CD14-positive monocyte (primary cell): ENCODE results near the gene CDCA8. TPM values are rescaled to one million over a fixed set of nuclear protein-coding genes. Genes with fewer than 3 reads are reported as not detected.

Source experiments
- DNase-seq, 3 donors: peaks; one replicate each; pipeline ENCODE4 v3.0.0-alpha.2; 2011 to 2022
- H2AFZ ChIP-seq: 2 replicates; pipeline ENCODE4 v1.6.0; 2012; ENCODE audit warnings: mild to moderate bottlenecking, low read depth, low read length, inconsistent platforms; ENCODE audit not compliant: insufficient read depth, poor library complexity, severe bottlenecking
- H3K27ac ChIP-seq, 2 donors: 1 replicate in 1 of 2; 2 replicates in 1 of 2; pipeline ENCODE4 v1.5.1; 2012 to 2013; ENCODE audit warnings: low read length in 2 of 2, control low read depth in 1 of 2, inconsistent platforms in 1 of 2, low read depth in 1 of 2, mild to moderate bottlenecking in 1 of 2
- H3K27me3 ChIP-seq, 2 donors: one replicate each; pipeline versions ENCODE4 v1.6.0 to v1.6.1; 2011 to 2013; ENCODE audit warnings: low read length in 2 of 2; ENCODE audit not compliant: control insufficient read depth in 2 of 2, insufficient read depth in 2 of 2
- H3K36me3 ChIP-seq, 2 donors: replicated peaks in 1 of 2; 1 replicate in 1 of 2; 2 replicates in 1 of 2; pipeline versions ENCODE4 v1.5.1 to v1.6.1; 2012 to 2013; ENCODE audit warnings: low read length in 2 of 2, control low read depth in 1 of 2, inconsistent platforms in 1 of 2, mild to moderate bottlenecking in 1 of 2; ENCODE audit not compliant: insufficient read depth in 2 of 2, control insufficient read depth in 1 of 2
- H3K4me1 ChIP-seq, 2 donors: 1 replicate in 1 of 2; 2 replicates in 1 of 2; pipeline versions ENCODE4 v1.5.1 to v1.6.1; 2012 to 2013; ENCODE audit warnings: low read length in 2 of 2, control low read depth in 1 of 2, inconsistent platforms in 1 of 2, mild to moderate bottlenecking in 1 of 2, moderate library complexity in 1 of 2; ENCODE audit not compliant: insufficient read depth in 2 of 2, control insufficient read depth in 1 of 2
- H3K4me2 ChIP-seq: replicated peaks from 2 replicates; pipeline ENCODE3; 2012; ENCODE audit warnings: low read length, moderate library complexity, mild to moderate bottlenecking; ENCODE audit not compliant: poor library complexity, severe bottlenecking; ENCODE audit errors: extremely low read depth
- H3K4me3 ChIP-seq, 3 experiments: fragments of 200-600 bp in 1 of 3; sonication (generic) in 1 of 3; replicated peaks in 1 of 3; 1 replicate in 2 of 3; 2 replicates in 1 of 3; pipeline ENCODE4 v1.5.1; 2011 to 2013; ENCODE audit warnings: low read length in 3 of 3, mild to moderate bottlenecking in 3 of 3, control low read depth in 2 of 3, low read depth in 2 of 3, inconsistent platforms in 1 of 3, moderate library complexity in 1 of 3
- H3K79me2 ChIP-seq: 2 replicates; pipeline ENCODE4 v1.6.0; 2012; ENCODE audit warnings: mild to moderate bottlenecking, control low read depth, inconsistent platforms, low read length, moderate library complexity; ENCODE audit not compliant: insufficient read depth
- H3K9ac ChIP-seq: 2 replicates; pipeline ENCODE4 v1.6.0; 2017; ENCODE audit warnings: low read length, mild to moderate bottlenecking; ENCODE audit not compliant: insufficient read depth, poor library complexity, severe bottlenecking
- H3K9me3 ChIP-seq, 2 donors: replicated peaks in 1 of 2; 1 replicate in 1 of 2; 2 replicates in 1 of 2; pipeline versions ENCODE4 v1.5.1 to v1.6.1; 2012 to 2013; ENCODE audit warnings: low read length in 2 of 2, control low read depth in 1 of 2; ENCODE audit not compliant: control insufficient read depth in 1 of 2, insufficient read depth in 1 of 2
- H4K20me1 ChIP-seq: 2 replicates; pipeline ENCODE4 v1.6.0; 2012; ENCODE audit warnings: mild to moderate bottlenecking, low read length, control low read depth, moderate library complexity; ENCODE audit not compliant: insufficient read depth
- H3K27ac Mint-ChIP-seq, 7 donors: one replicate each; pipeline ENCODE4 v1.8.0; 2020; ENCODE audit warnings: mild to moderate bottlenecking in 7 of 7, mixed read lengths in 7 of 7, moderate library complexity in 6 of 7, inconsistent platforms in 2 of 7
- H3K27me3 Mint-ChIP-seq, 3 donors: one replicate each; pipeline ENCODE4 v1.8.0; 2021 to 2022; ENCODE audit warnings: low read depth in 3 of 3, mild to moderate bottlenecking in 3 of 3, mixed read lengths in 3 of 3, moderate library complexity in 3 of 3, inconsistent platforms in 1 of 3
- H3K36me3 Mint-ChIP-seq, 2 donors: one replicate each; pipeline ENCODE4 v1.8.0; 2020; ENCODE audit warnings: mixed read lengths in 2 of 2, inconsistent platforms in 1 of 2, mild to moderate bottlenecking in 1 of 2
- H3K4me1 Mint-ChIP-seq: one replicate; pipeline ENCODE4 v1.8.0; 2020; ENCODE audit warnings: mild to moderate bottlenecking, mixed read lengths
- H3K4me3 Mint-ChIP-seq, 2 donors: one replicate each; pipeline ENCODE4 v1.8.0; 2020; ENCODE audit warnings: mild to moderate bottlenecking in 2 of 2, mixed read lengths in 2 of 2, moderate library complexity in 1 of 2
- H3K9me3 Mint-ChIP-seq, 7 donors: one replicate each; pipeline ENCODE4 v1.8.0; 2020 to 2022; ENCODE audit warnings: mixed read lengths in 7 of 7, mild to moderate bottlenecking in 6 of 7, moderate library complexity in 6 of 7, inconsistent platforms in 2 of 7
- CTCF ChIP-seq: fragments of 200-600 bp; IDR thresholded peaks from one replicate; pipeline ENCODE4 v1.8.0; 2022; ENCODE audit warnings: antibody characterized with exemption, mild to moderate bottlenecking
- WGBS: methylation state at CpG from one replicate; pipeline ENCODE4 v1.1.5; 2013; ENCODE audit warnings: missing lambda C conversion rate; ENCODE audit not compliant: insufficient coverage; 5-methylcytosine and 5-hydroxymethylcytosine counted together
- intact Hi-C, 2 donors: fragments of 100-400 bp; cut with micrococcal nuclease; formaldehyde crosslinking; loops; one replicate each; pipeline versions ENCODE4 v1.15.0 to v1.15.1; 2023
- polyA plus RNA-seq, 3 donors: library from polyadenylated mRNA; depleted of rRNA in 1 of 3; unstranded in 2 of 3; stranded (reverse) in 1 of 3; fragments of 300-500 nt in 2 of 3; fragments of >200 nt in 1 of 3; fragmentation: Illumina TruSeq in 2 of 3; gene quantifications; 1 replicate in 2 of 3; 2 replicates in 1 of 3; pipeline ENCODE4 v1.2.3, GENCODE V29; 2012 to 2021

The CDCA8 gene
- polyA plus RNA-seq, 3 donors = 0.09 to 0.67 (median 0.60) TPM

- H3K27me3 Mint-ChIP-seq = peaks cover 0 to 2% (median 0%) of the 10 kb centered on the region in 3 donors
- no peak overlapping the region for H3K4me3 Mint-ChIP-seq
- Histone ChIP-seq H4K20me1 (no peaks in the 10 kb centered on the region), H3K9ac (no peak overlapping the region), H3K79me2 (peaks cover 17% of the 10 kb centered on the region), H3K4me2 (no peak overlapping the region), H2AFZ (no peak overlapping the region), H3K27me3 (no peaks in the 10 kb centered on the region), H3K4me1 (no peaks in the 10 kb centered on the region), H3K27ac (no peak overlapping the region), H3K9me3 (no peaks in the 10 kb centered on the region), H3K36me3 (peaks cover 72 to 99% of the 10 kb centered on the region in 2 donors), H3K4me3 (no peak overlapping the region)
- no peak for DNase-seq
- H3K9me3 Mint-ChIP-seq = peaks cover 0 to 2% (median 0%) of the 10 kb centered on the region in 7 donors
- intact Hi-C loops = no loop called here
- no peak for TF ChIP-seq CTCF
- WGBS = 100% methylated on average over 1 of the region's 2 CpGs
- no peaks in the 10 kb centered on the region for H3K4me1 Mint-ChIP-seq
- peak overlapping the region in 2 of 7 donors; percentile 15 to 18 for H3K27ac Mint-ChIP-seq
- H3K36me3 Mint-ChIP-seq = peaks cover 73 to 89% of the 10 kb centered on the region in 2 donors
Observed at GRCh38 chr1:37701051-37701450, 8.7 kb downstream of the CDCA8 start.

- no peak overlapping the region for H2AFZ ChIP-seq
- H3K4me3 ChIP-seq = no peak overlapping the region
- peaks cover 73 to 99% of the 10 kb centered on the region in 2 donors for H3K36me3 ChIP-seq
- H3K4me3 Mint-ChIP-seq = no peak overlapping the region
- no peak overlapping the region for H3K4me2 ChIP-seq
- H3K27ac Mint-ChIP-seq = peak overlapping the region in 1 of 7 donors; percentile 23
- TF ChIP-seq CTCF = no peak
- H3K4me1 ChIP-seq = no peaks in the 10 kb centered on the region
- no peak for DNase-seq
- WGBS = 97% methylated on average over 14 of the region's 14 CpGs
- no peak overlapping the region for H3K9ac ChIP-seq
- no peaks in the 10 kb centered on the region for H3K9me3 ChIP-seq
- H3K27ac ChIP-seq = no peak overlapping the region
- intact Hi-C loops = no loop called here
- H4K20me1 ChIP-seq = no peaks in the 10 kb centered on the region
- peaks cover 0 to 2% (median 0%) of the 10 kb centered on the region in 7 donors for H3K9me3 Mint-ChIP-seq
- no peaks in the 10 kb centered on the region for H3K79me2 ChIP-seq
- H3K36me3 Mint-ChIP-seq = peaks cover 78 to 94% of the 10 kb centered on the region in 2 donors
- no peaks in the 10 kb centered on the region for H3K27me3 ChIP-seq
- no peaks in the 10 kb centered on the region for H3K4me1 Mint-ChIP-seq
- H3K27me3 Mint-ChIP-seq = peaks cover 0 to 2% (median 0%) of the 10 kb centered on the region in 3 donors
Observed at GRCh38 chr1:37703061-37703460, 10.7 kb downstream of the CDCA8 start.
